OCI-M1 (cell line): ENCODE data around the gene SNPH.
"Not testable (repeated sequence)": the region's sequence is repeated elsewhere in the genome, so short reads cannot be mapped to it uniquely, and the experiment has no call there.

Experiments used
- DNase-seq: peaks from one replicate; lab custom pipeline; 2025; lab: John Stamatoyannopoulos, UW

The SNPH gene

DNA sequence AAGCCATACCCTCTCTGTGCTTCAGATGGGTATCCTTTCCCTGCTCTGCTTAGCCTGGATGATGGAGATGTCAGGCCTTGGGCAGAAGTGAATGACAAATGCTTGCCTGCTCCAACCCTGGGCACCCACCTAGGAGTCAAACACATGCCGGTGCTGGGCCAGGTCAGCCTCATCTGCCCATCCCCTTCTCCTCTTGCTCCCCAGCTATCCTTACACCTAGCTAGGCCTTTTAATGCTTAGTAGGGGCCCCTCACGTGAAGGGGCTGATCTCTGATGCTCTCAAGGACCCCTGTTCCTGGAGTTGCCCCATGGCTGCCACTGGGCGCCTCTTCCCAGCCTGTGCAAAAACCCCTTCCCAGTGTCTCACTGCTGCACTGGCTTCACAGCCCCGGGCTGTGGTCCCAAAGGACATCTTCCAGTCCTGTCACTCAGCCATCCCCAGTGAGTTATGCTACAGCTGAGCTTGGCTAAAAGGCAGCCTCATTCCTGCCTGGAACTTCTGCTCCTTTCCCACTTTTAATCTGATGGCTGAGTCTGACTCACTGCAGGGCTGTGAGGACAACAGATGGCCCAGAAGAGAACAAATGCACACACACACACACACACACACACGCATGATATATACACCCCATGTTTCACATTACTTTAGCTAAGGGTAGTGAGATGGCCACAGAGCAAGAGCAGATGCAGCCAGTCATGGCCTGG lies 75.6 kb downstream of the SNPH start:
- DNase-seq, result no peak

DNA sequence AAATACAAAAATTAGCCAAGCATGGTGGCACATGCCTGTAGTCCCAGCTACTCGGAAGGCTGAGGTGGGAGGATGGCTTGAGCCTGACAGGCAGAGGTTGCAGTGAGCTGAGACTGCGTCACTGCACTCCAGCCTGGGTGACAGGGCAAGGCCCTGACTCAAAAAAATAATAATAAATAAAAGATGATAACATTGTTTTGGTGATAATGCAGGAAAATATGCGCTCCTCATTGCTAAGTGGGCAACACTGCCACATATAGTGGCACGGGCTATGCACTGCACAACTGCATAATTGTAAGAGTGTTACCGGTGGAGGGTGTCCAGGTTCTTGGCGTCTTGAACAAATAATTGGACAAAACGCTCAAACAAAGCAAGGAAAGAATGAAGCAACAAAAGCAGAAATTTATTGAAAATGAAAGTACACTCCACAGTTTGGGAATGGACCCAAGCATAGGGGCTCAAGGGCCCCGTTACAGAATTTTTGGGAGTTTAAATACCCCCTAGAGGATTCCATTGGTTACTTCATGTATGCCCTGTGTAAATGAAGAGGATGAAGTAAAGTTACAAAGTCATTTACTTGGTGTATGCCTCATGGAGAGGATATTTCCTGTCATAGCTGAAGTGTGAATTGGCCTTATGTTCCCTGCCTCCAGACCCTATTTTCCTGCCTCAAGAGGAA lies 77.5 kb downstream of the SNPH start:
- not testable (repeated sequence) for DNase-seq

DNA sequence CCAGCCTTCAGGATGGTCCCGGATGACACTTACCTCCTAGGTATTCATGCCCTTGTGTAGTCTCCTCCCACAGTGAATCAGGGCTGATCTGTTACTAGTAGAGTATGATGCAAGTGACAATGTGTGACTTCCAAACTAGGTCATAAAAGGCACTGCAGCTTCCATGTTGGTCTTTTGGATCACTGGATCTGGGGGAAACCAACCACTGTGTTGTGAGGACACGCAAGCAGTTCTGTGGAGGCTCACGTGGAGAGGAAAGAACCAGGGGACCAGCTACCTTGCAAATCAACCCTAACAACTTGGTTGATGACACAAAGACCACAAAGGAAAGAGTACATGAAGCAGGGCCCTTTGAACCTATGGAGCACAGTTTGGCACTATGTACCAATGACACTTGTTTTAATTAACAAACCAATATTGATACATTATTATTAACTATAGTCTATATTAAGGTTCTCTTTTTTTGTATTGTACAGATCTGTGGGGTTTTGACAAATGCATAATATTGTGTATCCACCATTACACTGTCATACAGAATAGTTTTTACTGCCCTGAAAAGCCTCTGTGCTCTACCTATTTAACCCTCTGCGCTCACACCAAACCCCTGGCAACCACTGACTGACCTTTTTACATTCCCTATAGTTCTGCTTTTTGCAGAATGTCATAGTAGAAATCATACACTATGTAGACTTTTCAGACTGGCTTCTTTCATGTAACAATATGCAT lies 79.1 kb downstream of the SNPH start:
- no peak for DNase-seq

DNA sequence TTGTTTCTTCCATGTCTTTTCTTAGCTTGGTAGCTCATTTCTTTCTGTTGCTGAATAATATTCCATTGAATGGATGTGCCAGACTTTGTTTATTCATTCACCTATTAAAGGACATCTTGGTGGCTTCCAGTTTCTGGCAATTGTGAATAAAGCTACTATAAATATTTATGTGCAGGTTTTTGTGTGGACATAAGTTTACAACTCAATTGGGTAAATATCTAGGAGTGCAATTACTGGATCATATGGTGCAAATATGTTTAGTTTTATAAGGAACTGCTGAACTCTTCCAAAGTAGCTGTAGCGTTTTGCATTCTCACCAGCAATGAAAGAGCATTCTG lies 79.6 kb downstream of the SNPH start:
- no peak for DNase-seq

DNA sequence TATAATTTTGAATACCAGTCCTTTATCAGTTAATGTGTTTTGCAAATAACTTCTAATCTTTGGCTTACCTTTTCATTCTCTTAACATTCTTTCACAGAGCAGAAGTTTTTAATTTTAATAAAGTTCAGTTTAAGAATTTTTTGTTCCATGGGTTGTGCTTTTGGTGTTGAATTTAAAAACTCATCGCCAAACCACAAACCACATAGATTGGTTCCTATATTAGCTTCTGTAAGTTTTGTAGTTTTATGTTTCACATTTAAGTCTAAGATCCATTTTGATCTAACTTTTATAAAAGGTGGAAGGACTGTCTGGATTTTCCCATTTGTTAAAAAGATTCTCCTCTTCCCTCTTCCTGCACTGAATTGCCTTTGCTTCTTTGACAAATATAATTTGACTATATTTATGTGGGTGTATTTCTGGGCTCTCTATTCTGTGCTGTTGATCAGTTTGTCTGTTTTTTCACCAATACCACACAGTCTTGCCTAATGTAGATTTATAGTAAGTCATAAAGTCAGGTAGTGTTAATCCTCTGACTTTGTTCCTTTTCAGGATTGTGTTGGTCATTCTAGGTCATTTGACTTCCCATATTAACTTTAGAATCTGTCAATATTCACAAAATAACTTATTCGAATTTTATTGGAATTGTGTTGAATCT lies 80.3 kb downstream of the SNPH start:
- DNase-seq, result peak; percentile 19

DNA sequence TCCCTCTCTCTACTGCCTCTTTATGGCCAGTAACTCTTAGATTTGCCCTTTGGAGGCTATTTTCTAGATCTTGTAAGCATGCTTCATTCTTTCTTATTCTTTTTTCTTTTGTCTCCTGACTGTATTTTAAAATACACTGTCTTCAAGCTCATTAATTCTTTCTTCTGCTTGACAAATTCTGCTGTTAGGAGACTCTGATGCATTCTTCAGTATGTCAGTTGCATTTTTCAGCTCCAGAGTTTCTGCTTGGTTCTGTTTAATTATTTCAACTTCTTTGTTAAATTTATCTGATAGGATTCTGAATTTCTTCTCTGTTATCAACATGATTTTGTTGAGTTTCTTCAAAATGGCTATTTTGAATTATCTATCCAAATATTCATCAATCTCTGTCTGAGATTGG lies 87.9 kb downstream of the SNPH start:
- no peak for DNase-seq

DNA sequence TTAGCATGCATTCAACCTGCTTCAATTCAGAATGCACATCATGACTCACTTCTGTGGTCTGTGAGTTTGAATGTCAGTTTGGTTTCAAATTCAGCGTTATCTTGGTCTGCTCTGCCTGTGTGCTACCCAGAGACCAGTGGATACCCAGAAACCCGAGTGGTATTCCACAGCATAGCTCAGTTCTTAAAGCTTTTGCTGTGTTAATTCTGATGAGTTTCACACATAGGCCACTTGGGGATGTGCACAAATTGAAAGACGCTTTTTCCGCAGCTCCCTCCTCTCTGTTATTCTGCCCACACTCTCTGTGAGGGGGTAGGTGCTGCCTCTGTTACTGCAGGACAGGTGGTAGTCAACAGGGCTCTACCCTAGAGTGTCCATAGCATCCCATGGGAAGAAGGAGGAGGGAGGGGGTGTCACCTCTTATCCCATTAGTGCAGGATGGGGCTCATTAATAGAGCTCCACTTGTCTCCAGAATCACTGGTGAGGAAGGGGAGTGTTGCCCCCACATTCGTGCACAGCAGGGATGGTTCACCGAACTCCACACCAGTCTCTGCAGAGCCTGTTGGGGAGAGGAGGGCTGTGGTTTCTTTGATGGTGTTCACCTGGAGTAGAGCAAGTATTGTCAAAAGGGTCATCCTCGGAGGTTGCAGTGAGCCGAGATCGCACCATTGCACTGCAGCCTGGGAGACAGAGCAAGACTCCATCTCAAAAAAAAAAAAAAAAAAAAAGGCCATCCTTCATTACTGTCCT lies 92.0 kb downstream of the SNPH start:
- peak; percentile 50 for DNase-seq
